ENCODE measurements around the gene HSD17B11. TPM values are rescaled to one million over a fixed set of nuclear protein-coding genes. Genes with fewer than 3 reads are reported as not detected.
"Not testable (repeated sequence)": the region's sequence is repeated elsewhere in the genome, so short reads cannot be mapped to it uniquely, and the experiment has no call there.

Gene HSD17B11
- total RNA-seq, 2 donors from 2014 or later = 17.6 to 22.4 TPM

- H3K36me3 Mint-ChIP-seq (ENCODE audit: low read depth); H3K27me3 Mint-ChIP-seq; ATAC-seq (replicated peaks); H3K9me3 Mint-ChIP-seq: not testable (repeated sequence)
- Mint-ChIP-seq H3K27ac (peak overlapping the region; percentile 93), H3K4me3 (peak overlapping the region; percentile 96), H3K4me1 (peaks cover 24% of the 10 kb centered on the region)
Measured at GRCh38 chr4:87390055-87390454, 933 bp downstream of the HSD17B11 start.

- ATAC-seq (replicated peaks) = no peak
- Mint-ChIP-seq H3K27me3 (no peaks in the 10 kb centered on the region), H3K9me3 (no peaks in the 10 kb centered on the region), H3K36me3 (ENCODE audit: low read depth) (peaks cover 2% of the 10 kb centered on the region), H3K4me3 (peak overlapping the region; percentile 96), H3K4me1 (peaks cover 24% of the 10 kb centered on the region), H3K27ac (peak overlapping the region; percentile 11)
Measured at GRCh38 chr4:87388901-87389300, 2.1 kb downstream of the HSD17B11 start.

GRCh38 chr4:87387237-87387636 is 3.8 kb downstream of the HSD17B11 start:
- Mint-ChIP-seq H3K36me3 (ENCODE audit: low read depth) (peaks cover 16% of the 10 kb centered on the region), H3K4me3 (no peak overlapping the region), H3K27me3 (no peaks in the 10 kb centered on the region), H3K9me3 (no peaks in the 10 kb centered on the region), H3K27ac (no peak overlapping the region), H3K4me1 (peaks cover 31% of the 10 kb centered on the region)
- ATAC-seq (replicated peaks) = no peak

GRCh38 chr4:87384466-87385132 is 6.4 kb downstream of the HSD17B11 start:
- H3K27me3 Mint-ChIP-seq; H3K4me3 Mint-ChIP-seq; ATAC-seq (replicated peaks); H3K27ac Mint-ChIP-seq; H3K9me3 Mint-ChIP-seq: not testable (repeated sequence)
- H3K36me3 Mint-ChIP-seq (ENCODE audit: low read depth) = peaks cover 37% of the 10 kb centered on the region
- H3K4me1 Mint-ChIP-seq = peaks cover 30% of the 10 kb centered on the region

- Mint-ChIP-seq H3K4me3 (no peak overlapping the region), H3K9me3 (no peaks in the 10 kb centered on the region), H3K4me1 (peaks cover 18% of the 10 kb centered on the region), H3K36me3 (ENCODE audit: low read depth) (peaks cover 37% of the 10 kb centered on the region), H3K27ac (peak overlapping the region; percentile 20), H3K27me3 (no peaks in the 10 kb centered on the region)
- ATAC-seq (replicated peaks) = no peak
Measured at GRCh38 chr4:87382931-87383330, 8.1 kb downstream of the HSD17B11 start.

GRCh38 chr4:87382116-87382515 is 8.9 kb downstream of the HSD17B11 start:
- H3K4me1 Mint-ChIP-seq = peaks cover 14% of the 10 kb centered on the region
- H3K4me3 Mint-ChIP-seq = no peak overlapping the region
- ATAC-seq (replicated peaks) = no peak
- no peaks in the 10 kb centered on the region for H3K27me3 Mint-ChIP-seq
- peaks cover 37% of the 10 kb centered on the region for H3K36me3 Mint-ChIP-seq (ENCODE audit: low read depth)
- H3K27ac Mint-ChIP-seq = no peak overlapping the region
- H3K9me3 Mint-ChIP-seq = no peaks in the 10 kb centered on the region

GRCh38 chr4:87377816-87378215 is 13.2 kb downstream of the HSD17B11 start:
- no peak for ATAC-seq (replicated peaks)
- H3K36me3 Mint-ChIP-seq (ENCODE audit: low read depth) = peaks cover 42% of the 10 kb centered on the region
- no peaks in the 10 kb centered on the region for H3K9me3 Mint-ChIP-seq
- no peak overlapping the region for H3K27ac Mint-ChIP-seq
- H3K27me3 Mint-ChIP-seq = no peaks in the 10 kb centered on the region
- no peak overlapping the region for H3K4me3 Mint-ChIP-seq
- peaks cover 2% of the 10 kb centered on the region for H3K4me1 Mint-ChIP-seq

- no peaks in the 10 kb centered on the region for H3K9me3 Mint-ChIP-seq
- H3K4me3 Mint-ChIP-seq = no peak overlapping the region
- no peaks in the 10 kb centered on the region for H3K4me1 Mint-ChIP-seq
- H3K27ac Mint-ChIP-seq = no peak overlapping the region
- no peak for ATAC-seq (replicated peaks)
- no peaks in the 10 kb centered on the region for H3K27me3 Mint-ChIP-seq
- H3K36me3 Mint-ChIP-seq (ENCODE audit: low read depth) = peaks cover 41% of the 10 kb centered on the region
Measured at GRCh38 chr4:87375719-87376291, 15.2 kb downstream of the HSD17B11 start.

- Mint-ChIP-seq H3K27me3 (no peaks in the 10 kb centered on the region), H3K27ac (no peak overlapping the region), H3K4me3 (no peak overlapping the region), H3K36me3 (ENCODE audit: low read depth) (peaks cover 72% of the 10 kb centered on the region), H3K4me1 (no peaks in the 10 kb centered on the region), H3K9me3 (no peaks in the 10 kb centered on the region)
- no peak for ATAC-seq (replicated peaks)
Measured at GRCh38 chr4:87370068-87370467, 20.9 kb downstream of the HSD17B11 start.

GRCh38 chr4:87366521-87367162 is 24.3 kb downstream of the HSD17B11 start:
- Mint-ChIP-seq H3K27me3 (no peaks in the 10 kb centered on the region), H3K4me1 (no peaks in the 10 kb centered on the region), H3K27ac (no peak overlapping the region), H3K4me3 (no peak overlapping the region), H3K9me3 (no peaks in the 10 kb centered on the region), H3K36me3 (ENCODE audit: low read depth) (peaks cover 77% of the 10 kb centered on the region)
- no peak for ATAC-seq (replicated peaks)

GRCh38 chr4:87365348-87365747 is 25.6 kb downstream of the HSD17B11 start:
- H3K9me3 Mint-ChIP-seq = no peaks in the 10 kb centered on the region
- H3K4me1 Mint-ChIP-seq = no peaks in the 10 kb centered on the region
- no peak overlapping the region for H3K27ac Mint-ChIP-seq
- no peak overlapping the region for H3K4me3 Mint-ChIP-seq
- ATAC-seq (replicated peaks) = no peak
- H3K27me3 Mint-ChIP-seq = no peaks in the 10 kb centered on the region
- peaks cover 71% of the 10 kb centered on the region for H3K36me3 Mint-ChIP-seq (ENCODE audit: low read depth)

- ATAC-seq (replicated peaks) = no peak
Measured at GRCh38 chr4:87363552-87363951, 27.4 kb downstream of the HSD17B11 start.

GRCh38 chr4:87360338-87360935 is 30.6 kb downstream of the HSD17B11 start:
- no peak overlapping the region for H3K27ac Mint-ChIP-seq

More at GRCh38 chr4:87363552-87363951, 27.4 kb downstream of the HSD17B11 start:
- peaks cover 66% of the 10 kb centered on the region for H3K36me3 Mint-ChIP-seq (ENCODE audit: low read depth)
- no peaks in the 10 kb centered on the region for H3K4me1 Mint-ChIP-seq
- H3K9me3 Mint-ChIP-seq = no peaks in the 10 kb centered on the region
- no peak overlapping the region for H3K4me3 Mint-ChIP-seq
- no peak overlapping the region for H3K27ac Mint-ChIP-seq
- H3K27me3 Mint-ChIP-seq = no peaks in the 10 kb centered on the region

GRCh38 chr4:87359258-87359657 is 31.7 kb downstream of the HSD17B11 start:
- H3K4me1 Mint-ChIP-seq = no peaks in the 10 kb centered on the region
- H3K36me3 Mint-ChIP-seq (ENCODE audit: low read depth) = peaks cover 40% of the 10 kb centered on the region
- no peaks in the 10 kb centered on the region for H3K27me3 Mint-ChIP-seq
- peak overlapping the region; percentile 73 for H3K27ac Mint-ChIP-seq
- no peak for ATAC-seq (replicated peaks)
- H3K9me3 Mint-ChIP-seq = no peaks in the 10 kb centered on the region
- no peak overlapping the region for H3K4me3 Mint-ChIP-seq

More at GRCh38 chr4:87360338-87360935, 30.6 kb downstream of the HSD17B11 start:
- Mint-ChIP-seq H3K4me1 (no peaks in the 10 kb centered on the region), H3K9me3 (no peaks in the 10 kb centered on the region), H3K36me3 (ENCODE audit: low read depth) (peaks cover 51% of the 10 kb centered on the region), H3K27me3 (no peaks in the 10 kb centered on the region), H3K4me3 (no peak overlapping the region)
- ATAC-seq (replicated peaks) = no peak
